GM03348 (cell line): ENCODE results near the gene REEP1.

Experiments used
- DNase-seq: peaks from one replicate; pipeline ENCODE4 v3.0.0; 2012; ENCODE audit warnings: low spot score

REEP1 gene

DNA sequence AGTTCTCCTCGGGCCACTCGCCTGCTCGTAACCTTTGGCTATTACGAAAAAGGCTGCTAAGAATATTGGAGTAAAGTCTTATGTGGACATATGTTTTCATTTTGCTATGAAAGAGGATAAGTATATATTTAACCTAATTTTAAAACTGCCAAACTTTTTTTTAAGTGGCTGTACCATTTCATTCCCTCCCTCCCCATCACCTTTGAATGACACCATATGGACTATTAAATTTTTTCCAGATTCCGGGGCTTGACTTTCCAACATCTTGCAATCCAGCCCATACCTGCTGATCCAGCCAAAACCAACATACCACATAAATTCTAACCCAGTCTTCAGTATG lies 31.5 kb downstream of the REEP1 start:
- no peak for DNase-seq

DNA sequence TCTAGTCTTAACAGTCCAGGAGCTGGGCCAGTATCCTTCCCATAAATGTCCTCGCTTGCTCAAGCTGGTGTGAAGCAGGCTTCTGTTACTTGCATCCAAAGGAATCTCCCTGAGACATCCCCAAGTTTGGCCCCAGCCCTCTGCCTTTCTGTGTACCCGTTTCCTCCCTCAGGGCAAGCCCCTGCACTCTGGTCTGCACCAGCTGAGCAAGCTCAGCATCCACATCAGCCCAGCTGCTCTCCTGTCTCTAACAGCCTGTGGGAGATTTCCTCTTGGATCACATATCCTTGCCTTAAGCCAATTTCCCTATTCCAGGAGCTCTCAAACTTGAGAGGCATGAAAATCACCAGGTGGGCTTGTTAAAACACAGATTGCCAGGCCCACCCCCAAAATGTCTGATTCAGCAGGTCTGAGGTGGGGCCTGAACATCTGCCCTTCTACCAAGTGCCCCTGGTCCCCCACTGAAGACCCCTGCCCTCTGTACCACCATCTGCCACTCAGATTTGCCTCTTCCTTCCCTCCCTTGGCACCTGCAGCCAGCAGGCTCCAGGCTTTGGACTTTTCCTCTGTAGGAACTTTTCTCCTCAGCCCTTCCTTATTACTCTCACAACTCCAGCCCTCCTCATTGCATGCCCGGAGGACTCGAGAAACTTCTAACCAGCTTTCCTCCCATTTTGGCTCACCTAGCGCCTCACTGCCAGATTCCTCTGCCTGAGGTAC lies 32.1 kb downstream of the REEP1 start:
- no peak for DNase-seq

DNA sequence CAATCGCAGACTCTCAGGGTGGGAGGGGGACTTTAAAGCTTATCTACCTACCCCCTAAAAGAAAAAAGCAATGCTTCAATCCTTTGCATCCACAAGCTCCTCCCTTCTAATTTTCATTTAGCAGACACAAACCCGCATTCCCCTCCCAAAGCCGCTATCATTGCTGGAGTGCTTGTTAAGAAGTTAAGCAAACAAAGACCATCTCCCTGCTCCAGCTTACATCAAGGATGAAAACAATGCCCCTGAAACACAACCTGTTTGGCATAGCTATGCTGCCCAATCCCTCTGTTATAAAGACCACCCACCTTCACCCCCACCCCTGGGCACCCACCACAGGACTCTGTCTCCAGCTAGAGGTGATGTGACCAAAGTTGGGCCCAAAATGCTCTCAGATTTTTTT lies 33.0 kb downstream of the REEP1 start:
- DNase-seq, result no peak

DNA sequence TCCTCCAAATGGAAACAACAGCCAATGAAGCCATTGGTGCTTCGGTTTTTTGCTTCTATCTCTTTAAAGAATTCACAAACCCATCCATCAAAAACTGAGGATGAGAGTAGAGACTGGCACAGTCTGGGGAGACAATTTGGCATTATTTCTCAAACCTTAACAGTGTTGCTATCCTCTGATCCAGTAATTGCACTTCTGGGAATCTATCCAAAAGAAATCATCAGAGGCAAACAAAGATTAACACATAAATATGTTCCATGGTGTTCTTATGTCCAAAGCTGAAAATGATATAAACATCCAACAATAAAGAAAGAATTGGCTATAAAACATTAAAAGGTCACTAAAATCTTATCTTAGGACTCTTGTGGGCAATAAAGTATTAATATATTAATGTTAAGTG lies 35.1 kb downstream of the REEP1 start:
- no peak for DNase-seq

DNA sequence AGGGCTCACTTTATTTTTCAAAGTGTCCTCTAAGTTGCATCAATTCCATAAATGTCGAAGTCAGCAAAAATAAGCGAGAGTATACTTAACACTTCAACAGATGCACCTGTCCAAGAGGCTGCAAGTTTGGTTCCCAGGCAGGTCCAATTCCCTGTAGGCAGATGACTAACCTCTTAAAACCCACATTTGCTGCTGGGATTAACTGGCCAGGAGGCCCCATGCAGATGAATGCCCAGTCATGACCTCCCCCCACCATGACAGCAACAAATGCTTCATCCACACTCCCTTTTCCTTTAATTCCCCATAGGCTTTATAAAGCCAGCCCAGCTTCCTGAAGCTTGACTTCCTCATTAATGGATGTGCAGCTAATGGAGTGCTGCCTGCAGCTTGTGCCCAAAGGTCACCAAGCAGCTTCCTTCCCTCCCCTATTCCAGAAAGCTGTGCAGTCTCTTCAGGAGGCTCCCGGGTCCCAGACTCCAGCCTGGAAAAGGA lies 35.7 kb downstream of the REEP1 start:
- DNase-seq, result no peak

DNA sequence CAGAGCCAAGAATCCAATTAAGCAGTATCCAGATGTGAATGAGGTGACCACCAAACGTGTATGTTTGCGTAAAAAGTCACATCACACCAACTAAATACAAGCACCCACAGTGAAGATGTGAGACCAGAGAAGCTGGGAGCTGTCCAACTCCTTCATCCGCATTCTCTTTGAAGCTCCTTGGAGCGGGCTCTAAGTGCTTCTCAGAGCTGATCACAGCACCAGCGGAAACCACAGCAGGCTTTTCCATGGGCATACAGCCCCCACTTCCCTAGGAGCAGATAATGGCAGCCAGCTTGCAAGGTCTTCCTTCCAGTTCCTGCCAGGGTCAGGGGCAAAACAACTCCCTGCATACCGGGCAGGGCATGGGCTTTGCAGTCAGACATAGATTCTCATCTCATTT lies 36.4 kb downstream of the REEP1 start:
- DNase-seq, result no peak

DNA sequence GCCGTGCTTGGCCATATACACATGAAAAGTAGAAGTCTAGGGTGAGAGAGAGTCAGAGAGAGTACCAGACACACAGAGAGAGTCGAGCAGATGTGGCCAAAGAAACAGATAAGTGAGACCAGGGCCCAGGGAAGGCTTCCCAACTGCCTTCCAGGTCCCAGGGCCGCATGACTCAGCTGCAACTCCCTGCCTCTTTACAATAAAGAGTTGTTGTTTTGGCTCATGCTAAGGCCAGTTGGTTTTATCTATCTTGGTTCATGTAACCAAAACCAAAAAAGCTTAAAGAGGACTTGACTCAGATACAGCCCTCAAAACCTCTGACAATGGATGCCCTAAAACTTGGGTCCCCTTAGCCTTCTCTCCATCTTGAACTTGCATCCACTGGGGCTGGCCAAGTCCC lies 36.9 kb downstream of the REEP1 start:
- DNase-seq, result no peak

DNA sequence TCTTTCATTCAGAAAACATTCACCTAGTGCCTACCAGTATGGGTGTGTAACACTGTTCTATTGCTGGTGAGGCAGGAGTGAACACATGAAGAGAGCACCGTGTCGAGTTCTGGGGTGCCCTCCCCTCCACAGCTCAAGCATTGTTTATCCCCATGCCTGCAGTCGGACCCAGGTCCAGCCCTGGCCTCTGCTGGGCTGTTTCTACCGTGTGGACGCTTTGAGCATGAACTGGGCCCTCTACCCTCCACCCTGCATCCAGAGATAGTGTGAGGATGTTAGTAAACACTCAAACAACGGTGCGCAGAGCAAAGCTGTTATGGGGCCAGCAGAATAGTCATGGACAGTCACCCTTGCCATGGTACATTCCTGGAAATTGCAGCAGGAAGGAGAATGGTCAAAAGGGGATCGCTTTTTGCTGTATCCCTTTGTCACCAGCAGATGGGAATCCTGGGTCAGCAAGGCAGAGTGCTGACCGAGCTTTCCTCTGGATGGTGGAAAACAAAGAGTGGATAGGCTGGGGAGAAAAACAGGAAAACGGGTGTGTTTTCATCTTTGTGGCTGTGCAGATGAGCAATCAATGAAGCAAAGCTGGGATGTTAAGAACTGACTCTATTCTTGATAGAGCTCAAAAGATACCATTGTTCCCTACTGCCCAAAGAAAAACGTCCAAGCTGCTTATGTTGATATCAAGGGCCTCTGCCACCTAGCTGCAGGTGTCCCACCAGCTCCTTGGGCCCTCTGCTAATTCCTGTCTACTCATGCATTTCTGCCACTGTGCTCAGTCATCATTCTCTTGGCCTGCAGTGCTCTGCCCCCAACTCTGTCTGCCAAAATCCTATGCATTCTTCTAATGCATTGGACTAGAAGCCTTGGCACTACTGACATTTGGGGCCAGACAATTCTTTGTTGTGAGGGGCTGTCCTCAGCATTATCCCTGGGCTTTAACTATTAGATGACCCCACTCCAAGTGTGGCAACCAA lies 38.7 kb downstream of the REEP1 start:
- DNase-seq, result peak; percentile 36

DNA sequence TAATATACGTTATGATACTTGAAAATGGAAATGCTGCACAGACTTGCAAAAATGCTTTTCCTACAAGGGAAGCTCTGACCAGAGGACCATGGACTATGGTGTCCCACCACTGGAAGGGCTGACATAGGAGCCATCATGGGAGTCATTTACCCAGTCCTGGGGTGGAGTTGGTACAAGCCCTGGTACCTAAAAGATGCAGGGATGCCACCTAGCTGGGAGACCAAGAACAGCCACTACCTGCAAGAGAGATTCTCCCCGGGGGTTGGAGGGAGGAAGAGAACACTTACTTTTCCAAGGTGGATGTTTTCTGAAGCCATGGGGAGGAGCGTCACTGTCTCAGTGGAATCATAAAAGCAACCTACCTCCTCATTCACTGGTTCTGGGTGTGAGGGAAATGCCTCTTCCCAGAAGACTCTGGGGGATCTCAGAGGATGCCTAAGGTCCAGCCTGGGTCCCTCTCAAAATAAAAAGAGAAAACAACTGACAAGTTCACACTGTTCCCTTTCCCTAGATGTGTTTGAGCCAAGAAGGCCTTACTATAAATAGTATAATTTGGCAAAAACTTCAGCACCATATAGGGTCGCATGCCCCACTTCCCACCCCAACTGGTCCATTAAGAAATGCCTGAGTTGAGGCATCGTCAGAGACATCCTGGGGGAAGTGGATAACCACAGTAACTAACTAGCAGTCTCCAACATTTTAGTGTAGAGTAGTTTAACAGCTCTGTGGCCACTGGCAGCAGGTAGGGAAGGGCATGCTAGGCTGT lies 39.9 kb downstream of the REEP1 start:
- DNase-seq, result no peak

DNA sequence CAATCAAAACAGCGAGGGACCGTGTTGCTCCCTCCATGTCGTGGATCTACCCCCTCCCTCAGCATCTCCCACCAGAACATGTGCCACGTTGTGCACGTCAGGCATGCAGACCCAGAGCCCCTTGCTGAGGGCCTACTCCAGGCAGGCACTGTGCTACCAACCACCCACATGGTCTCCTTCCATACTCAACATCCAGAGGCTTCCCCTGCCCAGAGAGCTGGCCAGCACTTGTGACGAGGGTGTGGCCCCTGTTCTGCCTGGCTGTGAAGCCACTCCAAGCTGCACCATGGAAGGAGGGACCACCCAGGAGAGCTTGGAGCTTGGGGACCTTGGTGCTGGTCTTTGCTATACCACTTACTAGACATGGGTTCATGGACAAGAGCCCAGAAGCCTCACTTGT lies 40.5 kb downstream of the REEP1 start:
- DNase-seq, result no peak

DNA sequence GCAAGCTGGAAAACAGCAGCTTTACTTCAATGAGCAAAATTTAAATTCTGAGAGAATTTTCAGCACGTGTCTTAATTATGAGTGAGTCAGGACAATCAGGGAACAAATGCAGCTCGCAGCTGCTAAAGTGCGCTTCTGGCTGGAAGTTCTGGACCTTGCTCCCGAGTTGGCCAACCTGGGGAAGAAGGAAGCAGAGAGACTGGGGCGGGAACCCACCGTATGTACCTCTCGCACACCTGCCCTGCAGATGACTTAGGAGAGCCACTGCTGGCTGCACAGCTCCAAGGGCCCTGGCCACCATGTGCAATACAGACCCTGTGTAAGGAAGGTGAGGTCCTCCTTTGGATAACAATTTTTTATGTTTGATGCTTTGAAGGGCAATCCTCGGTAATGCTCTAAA lies 42.4 kb downstream of the REEP1 start:
- DNase-seq, result no peak

DNA sequence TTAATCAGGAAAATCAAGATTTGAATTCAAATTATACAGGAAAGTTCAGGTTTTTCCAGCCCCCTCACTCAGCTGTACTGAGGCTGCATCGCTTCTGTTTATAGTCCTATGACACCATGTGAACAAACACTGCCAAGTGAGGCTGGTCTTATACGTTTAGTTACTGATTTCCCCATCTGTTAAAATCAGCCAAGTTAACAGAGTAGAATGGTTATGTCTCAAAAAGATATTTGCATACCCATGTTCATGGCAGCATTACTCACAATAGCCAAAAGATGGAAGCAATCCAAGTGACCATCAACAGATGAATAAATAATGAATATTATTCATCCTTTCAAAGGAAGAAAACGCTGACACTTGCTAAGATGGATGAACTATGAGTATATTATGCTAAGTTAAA lies 43.8 kb downstream of the REEP1 start:
- DNase-seq, result no peak

DNA sequence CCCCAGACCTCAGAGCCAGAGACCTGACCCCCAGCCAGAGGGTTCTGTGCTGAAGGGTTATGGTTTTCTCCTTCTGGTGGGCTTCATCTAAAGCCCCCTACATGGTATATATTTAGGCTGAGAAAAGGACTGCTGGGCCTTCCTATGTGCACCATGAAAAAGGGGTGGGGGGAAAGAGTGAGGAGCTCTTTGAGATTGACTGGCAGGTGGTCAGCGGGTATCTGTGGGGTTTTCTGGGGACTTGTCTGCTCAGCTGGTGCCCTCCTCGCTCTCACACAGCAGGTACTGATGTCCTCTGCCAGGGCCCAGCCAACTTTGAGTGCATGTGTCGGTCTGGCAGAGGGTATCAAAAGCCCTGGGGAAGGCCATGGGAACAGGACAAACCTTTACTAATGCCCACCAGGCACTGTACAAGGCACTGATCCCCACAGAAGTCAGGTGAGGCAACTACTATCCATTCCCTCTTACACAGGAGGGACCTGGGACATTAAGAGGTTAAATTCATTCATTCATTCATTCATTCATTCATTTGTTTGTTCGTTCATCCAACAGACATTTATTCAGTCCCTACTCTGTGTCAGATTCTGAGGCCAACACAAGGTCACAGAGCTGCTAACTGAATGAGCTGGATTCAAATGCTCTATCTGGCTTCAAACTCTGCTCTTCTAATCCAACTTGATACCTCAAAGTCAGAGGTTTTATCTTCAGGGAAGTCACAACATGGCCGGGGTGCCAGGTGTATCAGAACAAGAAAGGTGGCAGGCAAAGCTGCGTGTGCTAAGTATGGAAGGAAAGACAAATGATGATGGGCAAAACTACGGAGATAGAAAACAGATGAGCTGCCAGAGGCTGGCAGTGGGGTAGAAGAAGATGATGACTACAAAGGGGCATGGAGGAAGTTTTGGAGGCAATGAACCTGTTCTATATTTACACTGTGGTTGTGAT lies 44.6 kb downstream of the REEP1 start:
- no peak for DNase-seq

DNA sequence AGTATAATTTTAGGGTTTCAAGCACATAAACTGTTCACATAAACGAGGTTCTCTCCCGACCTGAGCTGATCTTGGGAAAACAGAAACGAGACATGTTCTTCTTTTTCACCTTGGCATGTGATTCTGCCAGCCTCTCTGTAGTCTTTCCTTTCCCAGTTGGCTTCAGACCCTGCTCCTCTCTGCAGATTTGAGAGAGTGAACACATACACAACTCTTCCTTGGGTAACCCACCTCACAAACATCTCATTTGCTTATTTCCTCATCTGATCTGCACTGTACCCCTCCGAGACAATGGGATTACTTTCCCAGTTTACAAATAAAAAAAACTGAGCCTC lies 46.1 kb downstream of the REEP1 start:
- no peak for DNase-seq

DNA sequence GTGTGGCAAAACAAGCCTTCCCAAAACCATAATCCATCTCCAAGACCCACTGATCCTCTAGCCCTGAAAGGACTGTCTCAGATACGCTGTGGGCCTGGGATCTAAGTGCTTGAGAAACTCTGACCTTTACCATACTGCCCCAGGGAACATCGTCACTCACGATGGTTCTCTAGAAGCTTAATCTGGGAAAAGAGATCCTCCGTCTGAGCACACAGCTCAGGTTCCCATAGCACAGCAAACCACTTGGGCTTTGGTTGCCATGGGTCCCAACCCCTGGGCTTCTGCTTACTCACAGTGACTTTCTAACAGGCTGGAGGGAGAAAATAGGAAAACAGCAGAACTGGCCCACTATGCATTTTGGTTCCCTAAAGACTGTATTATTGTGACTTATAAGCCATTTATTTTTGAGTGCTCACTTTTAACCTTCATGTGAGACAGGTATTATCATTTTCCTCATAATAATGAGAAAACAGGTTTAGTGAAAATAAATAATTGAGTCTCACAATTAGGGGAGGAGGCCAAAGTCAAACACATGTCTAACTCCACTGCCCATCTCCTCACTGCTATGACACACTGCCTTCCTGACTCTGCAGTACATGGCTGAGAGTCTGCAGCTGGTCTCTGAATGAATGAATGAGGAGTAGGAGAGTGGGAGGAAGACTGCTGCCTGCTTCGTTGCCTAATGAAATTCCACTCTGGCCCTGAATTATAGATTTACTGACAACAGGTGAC lies 46.7 kb downstream of the REEP1 start:
- DNase-seq, result no peak

DNA sequence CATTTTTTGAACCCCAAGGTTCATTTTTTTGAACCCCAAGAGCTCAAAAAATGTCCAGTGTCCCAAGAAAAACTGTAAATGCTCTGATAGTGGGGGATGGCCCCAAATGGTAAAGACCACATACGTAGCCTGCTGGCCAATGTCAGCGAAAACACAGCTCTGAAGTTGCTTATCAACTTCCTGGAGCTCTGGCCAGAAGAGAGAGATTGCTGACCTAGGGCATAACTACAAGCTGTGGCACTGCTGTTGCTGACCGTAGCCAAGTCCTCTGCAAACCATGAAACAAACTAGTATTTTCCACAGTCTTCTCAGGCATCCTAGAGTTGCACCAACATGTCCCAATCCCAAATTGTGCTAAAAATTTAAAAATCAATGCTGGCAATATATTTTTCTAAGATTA lies 50.9 kb downstream of the REEP1 start:
- no peak for DNase-seq

DNA sequence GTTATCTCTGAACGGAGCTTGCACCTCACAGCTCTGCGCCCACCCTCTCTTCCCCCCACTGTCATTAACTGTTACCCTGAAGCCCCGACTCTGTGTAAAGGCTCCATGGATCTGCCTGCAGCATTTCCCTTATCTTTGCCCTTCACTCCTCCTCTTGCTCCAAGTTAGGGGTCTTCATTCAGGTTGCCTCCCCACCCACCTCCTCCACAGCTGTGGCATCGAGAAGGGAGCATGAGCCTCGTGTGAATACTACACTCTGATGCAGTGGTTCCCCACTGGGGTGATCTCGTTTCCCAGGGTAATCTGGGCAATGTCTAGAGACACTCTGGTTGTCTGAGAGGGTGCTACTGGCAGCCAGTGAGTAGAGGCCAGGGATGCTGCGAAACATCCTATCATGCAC lies 51.4 kb downstream of the REEP1 start:
- DNase-seq, result no peak

DNA sequence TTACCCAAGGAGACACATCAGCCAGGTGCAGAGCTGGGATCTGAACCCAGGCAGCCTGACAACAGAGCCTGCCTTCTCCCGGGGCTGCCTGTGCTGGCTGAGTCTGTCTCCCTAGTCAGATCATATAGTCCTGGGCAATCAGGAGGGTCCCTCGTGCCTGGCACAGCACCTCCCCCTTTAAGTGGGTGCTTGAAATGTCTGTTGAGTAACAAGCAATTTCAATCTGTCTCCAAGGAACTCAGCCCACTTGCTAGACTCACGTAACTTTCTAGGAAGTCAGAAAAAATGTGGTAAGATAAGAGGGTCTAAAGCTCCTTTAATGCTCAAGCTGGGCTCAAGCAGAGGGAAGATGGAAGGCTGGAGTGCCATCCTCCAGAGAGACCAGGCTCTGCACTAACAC lies 51.9 kb downstream of the REEP1 start:
- DNase-seq, result no peak

DNA sequence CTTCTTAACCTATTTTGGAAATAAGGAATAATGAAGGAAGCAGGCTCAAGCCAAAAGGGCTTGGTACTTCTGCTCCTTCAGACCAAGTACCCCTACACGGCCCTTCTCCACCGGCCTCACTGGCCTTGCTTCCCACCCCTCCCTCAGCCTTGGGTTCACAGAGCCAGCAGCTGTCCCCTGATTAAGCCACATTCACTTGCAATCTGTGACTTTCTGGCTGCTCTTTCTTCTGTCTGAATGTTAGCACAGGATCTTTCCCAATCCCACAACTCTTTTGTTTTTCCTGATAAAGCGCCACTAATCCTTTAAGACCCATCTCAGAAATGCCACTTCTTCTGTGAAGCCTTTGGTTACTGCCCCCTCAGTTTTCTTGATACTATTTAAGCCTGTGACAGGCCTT lies 52.4 kb downstream of the REEP1 start:
- no peak for DNase-seq

DNA sequence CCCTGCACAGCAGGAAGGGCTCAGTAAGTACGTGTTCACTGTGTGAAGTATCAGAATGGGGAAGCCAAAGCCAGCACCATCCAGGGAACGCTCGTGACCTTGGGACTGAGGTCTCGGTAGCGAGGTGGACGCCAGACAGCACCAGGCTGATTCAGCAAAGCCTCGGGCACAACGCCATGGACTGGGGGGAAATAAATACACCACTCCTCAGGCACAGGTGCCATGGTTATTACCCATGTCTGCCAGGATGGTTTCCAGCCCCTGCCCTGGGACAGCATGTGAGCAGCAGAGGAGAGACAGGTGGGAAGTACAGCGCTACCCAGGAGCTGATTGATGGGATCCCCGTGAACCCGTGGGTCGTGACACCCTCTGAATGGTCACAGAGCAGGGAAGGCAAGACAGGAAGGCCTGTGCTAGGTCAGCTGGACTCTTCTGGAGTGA lies 53.0 kb downstream of the REEP1 start:
- no peak for DNase-seq
